NCI-H2196 (cell line): ENCODE data around the gene SPART.

Experiments used
- DNase-seq: peaks from one replicate; lab custom pipeline; 2025; ENCODE audit not compliant: unreplicated experiment; lab: John Stamatoyannopoulos, UW

Gene SPART

DNA sequence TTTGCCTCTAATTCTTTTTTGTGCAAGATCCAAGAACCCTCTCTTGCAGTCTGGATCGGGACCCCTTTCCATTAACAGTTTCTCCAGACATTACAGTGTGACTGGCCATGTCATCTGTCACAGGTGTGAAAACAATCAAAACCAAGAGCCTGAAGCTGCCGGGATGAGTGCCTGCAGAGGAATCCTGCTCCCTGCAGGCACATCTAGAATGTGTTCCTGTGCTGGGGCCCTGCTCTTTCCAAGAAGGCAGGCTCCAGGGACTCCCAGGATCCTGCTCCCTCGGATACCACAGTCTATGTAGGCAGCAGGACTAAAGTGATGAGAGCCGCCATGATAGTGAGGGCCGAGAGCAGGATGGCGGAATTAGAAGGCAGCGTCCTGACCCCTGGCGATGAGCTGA, 87.4 kb downstream of the SPART start:
- no peak for DNase-seq
